Muscle layer of duodenum (tissue), 2 donors: Measurements from ENCODE around the gene FGD6.

Experiments used
- H3K27ac ChIP-seq: one replicate; pipeline ENCODE4 v1.7.0; 2013; ENCODE audit warnings: mild to moderate bottlenecking, low read length
- H3K27me3 ChIP-seq: one replicate; pipeline ENCODE4 v1.7.0; 2013; ENCODE audit warnings: low read depth, mild to moderate bottlenecking, control low read depth, low read length
- H3K36me3 ChIP-seq, 2 donors: one replicate each; pipeline ENCODE4 v1.7.0; 2013; ENCODE audit warnings: low read length in 2 of 2, control low read depth in 1 of 2, mild to moderate bottlenecking in 1 of 2; ENCODE audit not compliant: insufficient read depth in 2 of 2, control insufficient read depth in 1 of 2
- H3K4me1 ChIP-seq, 2 donors: one replicate each; pipeline ENCODE4 v1.7.0; 2013; ENCODE audit warnings: low read length in 2 of 2, mild to moderate bottlenecking in 2 of 2, control low read depth in 1 of 2, moderate library complexity in 1 of 2; ENCODE audit not compliant: insufficient read depth in 2 of 2, control insufficient read depth in 1 of 2
- H3K4me3 ChIP-seq, 2 donors: one replicate each; pipeline ENCODE4 v1.7.0; 2013; ENCODE audit warnings: low read length in 2 of 2, low read depth in 1 of 2, mild to moderate bottlenecking in 1 of 2
- H3K9me3 ChIP-seq, 2 donors: one replicate each; pipeline ENCODE4 v1.7.0; 2013; ENCODE audit warnings: low read length in 2 of 2, control low read depth in 1 of 2, mild to moderate bottlenecking in 1 of 2; ENCODE audit not compliant: control insufficient read depth in 1 of 2
- donor health status: healthy.

FGD6 gene

GRCh38 chr12:95218150-95219133 is 1.2 kb upstream of the FGD6 start:
- no peaks in the 10 kb centered on the region for H3K36me3 ChIP-seq
- no peaks in the 10 kb centered on the region for H3K9me3 ChIP-seq
- H3K4me3 ChIP-seq, result peak overlapping the region; percentile 93 to 96
- H3K4me1 ChIP-seq, result peaks cover 0 to 34% of the 10 kb centered on the region in 2 donors
- H3K27ac ChIP-seq, result peak overlapping the region; percentile 96
- H3K27me3 ChIP-seq, result no peaks in the 10 kb centered on the region

- Histone ChIP-seq H3K4me3 (peak overlapping the region; percentile 93 to 96), H3K36me3 (no peaks in the 10 kb centered on the region), H3K4me1 (peaks cover 0 to 34% of the 10 kb centered on the region in 2 donors), H3K27me3 (no peaks in the 10 kb centered on the region), H3K27ac (peak overlapping the region; percentile 50), H3K9me3 (no peaks in the 10 kb centered on the region)
Observed at GRCh38 chr12:95216711-95217376, 423 bp downstream of the FGD6 start.

- Histone ChIP-seq H3K4me3 (peak overlapping the region; percentile 93 to 96), H3K9me3 (no peaks in the 10 kb centered on the region), H3K36me3 (no peaks in the 10 kb centered on the region), H3K27ac (no peak overlapping the region), H3K4me1 (peaks cover 0 to 34% of the 10 kb centered on the region in 2 donors), H3K27me3 (no peaks in the 10 kb centered on the region)
Observed at GRCh38 chr12:95215949-95216348, 1.3 kb downstream of the FGD6 start.

GRCh38 chr12:95214466-95214865 is 2.8 kb downstream of the FGD6 start:
- Histone ChIP-seq H3K4me3 (no peak overlapping the region), H3K4me1 (peaks cover 0 to 25% of the 10 kb centered on the region in 2 donors), H3K9me3 (no peaks in the 10 kb centered on the region), H3K36me3 (no peaks in the 10 kb centered on the region), H3K27me3 (no peaks in the 10 kb centered on the region), H3K27ac (no peak overlapping the region)

GRCh38 chr12:95213928-95214327 is 3.3 kb downstream of the FGD6 start:
- Histone ChIP-seq H3K27ac (no peak overlapping the region), H3K36me3 (no peaks in the 10 kb centered on the region), H3K9me3 (no peaks in the 10 kb centered on the region), H3K4me3 (no peak overlapping the region), H3K4me1 (peaks cover 0 to 20% of the 10 kb centered on the region in 2 donors), H3K27me3 (no peaks in the 10 kb centered on the region)

GRCh38 chr12:95213119-95213518 is 4.1 kb downstream of the FGD6 start:
- H3K27ac ChIP-seq, result no peak overlapping the region
- peaks cover 0 to 17% of the 10 kb centered on the region in 2 donors for H3K4me1 ChIP-seq
- no peak overlapping the region for H3K4me3 ChIP-seq
- no peaks in the 10 kb centered on the region for H3K27me3 ChIP-seq
- no peaks in the 10 kb centered on the region for H3K9me3 ChIP-seq
- no peaks in the 10 kb centered on the region for H3K36me3 ChIP-seq

GRCh38 chr12:95212586-95212985 is 4.7 kb downstream of the FGD6 start:
- Histone ChIP-seq H3K9me3 (no peaks in the 10 kb centered on the region), H3K27ac (no peak overlapping the region)

GRCh38 chr12:95208678-95209077 is 8.6 kb downstream of the FGD6 start:
- no peak overlapping the region for H3K4me3 ChIP-seq
- peaks cover 9 to 19% of the 10 kb centered on the region in 2 donors for H3K4me1 ChIP-seq
- H3K36me3 ChIP-seq, result no peaks in the 10 kb centered on the region
- H3K27me3 ChIP-seq, result no peaks in the 10 kb centered on the region
- H3K27ac ChIP-seq, result no peak overlapping the region
- H3K9me3 ChIP-seq, result no peaks in the 10 kb centered on the region

More at GRCh38 chr12:95212586-95212985, 4.7 kb downstream of the FGD6 start:
- Histone ChIP-seq H3K27me3 (no peaks in the 10 kb centered on the region), H3K4me3 (no peak overlapping the region), H3K36me3 (no peaks in the 10 kb centered on the region), H3K4me1 (peaks cover 0 to 17% of the 10 kb centered on the region in 2 donors)

- Histone ChIP-seq H3K36me3 (no peaks in the 10 kb centered on the region), H3K27me3 (no peaks in the 10 kb centered on the region), H3K4me1 (peaks cover 10 to 27% of the 10 kb centered on the region in 2 donors), H3K4me3 (no peak overlapping the region), H3K9me3 (no peaks in the 10 kb centered on the region), H3K27ac (no peak overlapping the region)
Observed at GRCh38 chr12:95207407-95207806, 9.9 kb downstream of the FGD6 start.

- no peaks in the 10 kb centered on the region for H3K9me3 ChIP-seq
- peaks cover 10 to 29% of the 10 kb centered on the region in 2 donors for H3K4me1 ChIP-seq
- H3K4me3 ChIP-seq, result no peak overlapping the region
- no peaks in the 10 kb centered on the region for H3K36me3 ChIP-seq
- no peaks in the 10 kb centered on the region for H3K27me3 ChIP-seq
- no peak overlapping the region for H3K27ac ChIP-seq
Observed at GRCh38 chr12:95206916-95207315, 10.4 kb downstream of the FGD6 start.

GRCh38 chr12:95205685-95206084 is 11.6 kb downstream of the FGD6 start:
- no peaks in the 10 kb centered on the region for H3K36me3 ChIP-seq

More at GRCh38 chr12:95205685-95206084, 11.6 kb downstream of the FGD6 start:
- Histone ChIP-seq H3K4me1 (peaks cover 10 to 38% of the 10 kb centered on the region in 2 donors), H3K27ac (peak overlapping the region; percentile 49), H3K4me3 (no peak overlapping the region), H3K9me3 (no peaks in the 10 kb centered on the region), H3K27me3 (no peaks in the 10 kb centered on the region)
